Left lung (tissue), 10 donors: ENCODE measurements around the gene SDK2. TPM values are rescaled to one million over a fixed set of nuclear protein-coding genes. Genes with fewer than 3 reads are reported as not detected.
A peak's percentile ranks its signal among the peaks of the same experiment; 100 is the strongest.

Source experiments
- ATAC-seq: fragments of 200-7000 bp; cut with Tn5 transposase; one replicate; pipeline ENCODE4 v1.9.1; 2020; ENCODE audit warnings: moderate library complexity
- DNase-seq, 4 donors: peaks; one replicate each; pipeline ENCODE4 v3.0.0-alpha.2; 2013 to 2020
- H3K27ac ChIP-seq, 2 donors: fragments of 200-600 bp; sonication (generic) in 1 of 2; one replicate each; pipeline versions ENCODE4 v1.5.0 to v1.8.0; 2020 to 2021
- H3K27me3 ChIP-seq, 2 donors: fragments of 200-600 bp; sonication (generic) in 1 of 2; one replicate each; pipeline versions ENCODE4 v1.5.0 to v1.8.0; 2020 to 2021
- H3K36me3 ChIP-seq, 2 donors: fragments of 200-600 bp; sonication (generic) in 1 of 2; one replicate each; pipeline versions ENCODE4 v1.5.0 to v1.8.0; 2020 to 2021
- H3K4me1 ChIP-seq, 2 donors: fragments of 200-600 bp; one replicate each; pipeline ENCODE4 v1.8.0; 2021
- H3K4me3 ChIP-seq, 2 donors: fragments of 200-600 bp; sonication (generic) in 1 of 2; one replicate each; pipeline versions ENCODE4 v1.5.0 to v1.8.0; 2020 to 2021; ENCODE audit warnings: mild to moderate bottlenecking in 1 of 2
- H3K9me3 ChIP-seq, 2 donors: fragments of 200-600 bp; sonication (generic) in 1 of 2; one replicate each; pipeline versions ENCODE4 v1.5.0 to v1.8.0; 2020 to 2021
- CTCF ChIP-seq, 2 donors: fragments of 200-600 bp; sonication (generic) in 1 of 2; IDR thresholded peaks; one replicate each; pipeline versions ENCODE4 v1.5.0 to v1.8.0; 2021; ENCODE audit warnings: antibody characterized with exemption in 2 of 2
- intact Hi-C, 2 donors: fragments of 100-400 bp; cut with DNase I; formaldehyde crosslinking; loops; one replicate each; pipeline versions ENCODE4 v1.11.2 to v1.14.2; 2022
- polyA plus RNA-seq, 6 donors: library from polyadenylated mRNA; unstranded; fragments of 120-200 nt; gene quantifications; one replicate each; pipeline ENCODE4 v1.2.1, GENCODE V29; 2013; ENCODE audit not compliant: insufficient read length in 6 of 6
- total RNA-seq, 2 donors: library from RNA; stranded (reverse); fragmentation: NEBNext Ultra II Directional; extraction: Animal tissue kit (Norgen Biotek cat#: 25700); gene quantifications; one replicate each; pipeline ENCODE4 v1.2.1, GENCODE V29; 2021
- donor health status: DM: no; HTN: yes; CAD: no.
- donor health status: DM: no; HTN: no; CAD: no.

Gene SDK2
- total and polyA plus RNA-seq, 8 donors, result 6.0 to 10.9 (median 7.5) TPM

DNA sequence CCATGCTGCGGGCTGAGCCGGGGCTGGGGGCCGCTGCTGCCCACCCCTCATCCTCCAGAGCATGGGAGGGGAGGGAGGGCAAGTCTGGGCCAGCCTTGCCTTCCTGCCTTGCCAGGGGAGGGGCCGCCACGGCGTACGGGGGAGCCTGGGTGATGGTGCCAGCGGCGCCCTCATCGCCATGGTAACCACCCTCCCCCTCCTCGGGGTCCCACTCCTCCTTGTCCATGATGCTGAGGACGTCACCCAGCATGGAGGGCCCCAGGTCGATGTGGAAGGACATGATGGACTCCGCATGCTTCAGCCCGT is 358.7 kb downstream of the SDK2 start:
- intact Hi-C loops, result no loop called here
- no peak for ATAC-seq
- Histone ChIP-seq H3K36me3 (peaks cover 0 to 44% of the 10 kb centered on the region in 2 donors), H3K27ac (no peak overlapping the region), H3K9me3 (no peaks in the 10 kb centered on the region), H3K4me1 (peaks cover under 1 to 41% of the 10 kb centered on the region in 2 donors), H3K27me3 (no peaks in the 10 kb centered on the region), H3K4me3 (no peak overlapping the region)
- TF ChIP-seq CTCF (IDR thresholded peaks at IDR 0.05), result no peak
- peak in 1 of 4 donors; percentile 70 for DNase-seq

- Histone ChIP-seq H3K4me3 (no peak overlapping the region), H3K27me3 (no peaks in the 10 kb centered on the region), H3K4me1 (peaks cover 0 to 36% of the 10 kb centered on the region in 2 donors), H3K27ac (no peak overlapping the region), H3K9me3 (no peaks in the 10 kb centered on the region), H3K36me3 (peaks cover 0 to 44% of the 10 kb centered on the region in 2 donors)
- DNase-seq, result peak in 1 of 4 donors; percentile 50
- no peak for TF ChIP-seq CTCF (IDR thresholded peaks at IDR 0.05)
- intact Hi-C loops, result no loop called here
- ATAC-seq, result no peak
Observed at GRCh38 chr17:73284906-73285602, 359.2 kb downstream of the SDK2 start.
